ENCODE data around the gene SPAG16.

The SPAG16 gene

DNA sequence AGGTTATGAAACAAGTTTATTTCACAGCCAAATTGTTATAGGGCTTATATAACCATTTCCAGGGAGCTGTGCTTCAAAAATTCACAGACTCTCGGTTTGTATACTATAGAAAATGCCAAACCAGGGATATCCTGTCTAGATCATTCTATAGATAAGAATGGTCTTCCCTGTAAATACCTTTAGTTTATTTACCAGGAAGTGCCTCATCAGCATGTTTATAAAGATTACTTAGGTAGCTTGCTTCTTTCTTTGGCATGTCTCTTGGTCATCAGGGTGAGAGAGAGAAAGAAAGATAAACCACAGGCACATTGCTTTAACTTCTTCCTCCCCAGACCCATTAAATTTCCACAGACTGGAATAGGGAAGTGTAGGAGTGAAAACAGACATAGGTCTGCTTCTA is 439.4 kb downstream of the SPAG16 start:
- TF ChIP-seq, protein P1, sequence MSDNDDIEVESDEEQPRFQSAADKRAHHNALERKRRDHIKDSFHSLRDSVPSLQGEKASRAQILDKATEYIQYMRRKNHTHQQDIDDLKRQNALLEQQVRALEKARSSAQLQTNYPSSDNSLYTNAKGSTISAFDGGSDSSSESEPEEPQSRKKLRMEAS (IDR thresholded peaks at IDR 0.05; ENCODE audit: low read depth, low read length), result no peak
- TF ChIP-seq, protein P2, sequence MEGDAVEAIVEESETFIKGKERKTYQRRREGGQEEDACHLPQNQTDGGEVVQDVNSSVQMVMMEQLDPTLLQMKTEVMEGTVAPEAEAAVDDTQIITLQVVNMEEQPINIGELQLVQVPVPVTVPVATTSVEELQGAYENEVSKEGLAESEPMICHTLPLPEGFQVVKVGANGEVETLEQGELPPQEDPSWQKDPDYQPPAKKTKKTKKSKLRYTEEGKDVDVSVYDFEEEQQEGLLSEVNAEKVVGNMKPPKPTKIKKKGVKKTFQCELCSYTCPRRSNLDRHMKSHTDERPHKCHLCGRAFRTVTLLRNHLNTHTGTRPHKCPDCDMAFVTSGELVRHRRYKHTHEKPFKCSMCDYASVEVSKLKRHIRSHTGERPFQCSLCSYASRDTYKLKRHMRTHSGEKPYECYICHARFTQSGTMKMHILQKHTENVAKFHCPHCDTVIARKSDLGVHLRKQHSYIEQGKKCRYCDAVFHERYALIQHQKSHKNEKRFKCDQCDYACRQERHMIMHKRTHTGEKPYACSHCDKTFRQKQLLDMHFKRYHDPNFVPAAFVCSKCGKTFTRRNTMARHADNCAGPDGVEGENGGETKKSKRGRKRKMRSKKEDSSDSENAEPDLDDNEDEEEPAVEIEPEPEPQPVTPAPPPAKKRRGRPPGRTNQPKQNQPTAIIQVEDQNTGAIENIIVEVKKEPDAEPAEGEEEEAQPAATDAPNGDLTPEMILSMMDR (IDR thresholded peaks at IDR 0.05; ENCODE audit: low read depth, low read length), result no peak
- TF ChIP-seq POLR2A (IDR thresholded peaks at IDR 0.05; ENCODE audit: extremely low read depth, insufficient read length), result no peak
- no peak for TF ChIP-seq MYC (IDR thresholded peaks at IDR 0.05; ENCODE audit: low read depth, low read length)

GRCh38 chr2:213726101-213726500 is 441.8 kb downstream of the SPAG16 start:
- no peak for DNase-seq (ENCODE audit: low read depth)
- TF ChIP-seq POLR2A (IDR thresholded peaks at IDR 0.05; ENCODE audit: extremely low read depth, insufficient read length), result no peak
- TF ChIP-seq, protein P1 (IDR thresholded peaks at IDR 0.05; ENCODE audit: low read depth, low read length), result no peak
- TF ChIP-seq, protein P2 (IDR thresholded peaks at IDR 0.05; ENCODE audit: low read depth, low read length), result no peak
- no peak for TF ChIP-seq MYC (IDR thresholded peaks at IDR 0.05; ENCODE audit: low read depth, low read length)
- no peak overlapping the region for H3K4me3 ChIP-seq (ENCODE audit: low read depth, low read length)

More for the DNA sequence above, 439.4 kb downstream of the SPAG16 start:
- DNase-seq (ENCODE audit: low read depth), result peak; percentile 5
- H3K4me3 ChIP-seq (ENCODE audit: low read depth, low read length), result no peak overlapping the region

DNA sequence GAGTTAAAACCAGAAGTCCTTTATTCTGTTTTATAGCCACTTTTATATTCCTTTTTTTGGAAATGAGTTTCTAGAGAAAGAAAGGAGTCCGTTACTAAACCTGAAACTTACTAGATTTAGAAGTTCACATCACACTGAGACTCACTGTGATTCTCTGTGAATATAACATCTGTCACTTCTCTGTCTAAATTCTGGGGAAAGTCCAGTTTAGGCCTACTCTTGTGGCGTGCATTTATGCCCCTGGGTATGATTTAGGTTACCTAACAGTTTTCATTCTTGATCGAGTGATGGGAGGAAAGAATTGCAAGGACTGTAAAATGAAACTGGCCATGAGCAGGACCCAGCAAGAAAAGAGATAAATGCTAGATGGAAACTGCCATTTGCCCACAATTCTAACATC is 449.6 kb downstream of the SPAG16 start:
- TF ChIP-seq POLR2A (IDR thresholded peaks at IDR 0.05; ENCODE audit: extremely low read depth, insufficient read length) (no peak), MYC (IDR thresholded peaks at IDR 0.05; ENCODE audit: low read depth, low read length) (no peak)
- TF ChIP-seq, protein P2 (IDR thresholded peaks at IDR 0.05; ENCODE audit: low read depth, low read length), result no peak
- TF ChIP-seq, protein P1 (IDR thresholded peaks at IDR 0.05; ENCODE audit: low read depth, low read length), result no peak
- no peak overlapping the region for H3K4me3 ChIP-seq (ENCODE audit: low read depth, low read length)
- no peak for DNase-seq (ENCODE audit: low read depth)

DNA sequence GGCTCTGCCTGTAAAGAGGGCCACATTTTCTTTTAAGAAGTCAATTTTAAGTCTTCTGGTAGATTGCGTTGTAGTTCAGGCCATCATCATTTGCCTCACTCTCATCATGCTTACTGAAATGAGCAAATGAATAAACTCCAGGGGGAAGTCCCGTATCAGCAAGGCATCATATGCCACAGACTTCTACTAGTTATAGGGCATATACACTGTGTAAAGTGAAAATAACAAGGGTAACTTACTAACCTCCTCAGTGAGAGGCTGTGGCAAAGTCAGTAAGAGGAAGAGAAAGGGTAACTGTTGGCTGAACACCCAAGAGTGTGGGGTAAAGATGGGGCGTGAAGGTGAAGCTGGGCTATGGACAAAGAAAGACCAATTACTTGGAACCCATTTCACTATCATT is 456.2 kb downstream of the SPAG16 start:
- no peak for DNase-seq (ENCODE audit: low read depth)
- no peak overlapping the region for H3K4me3 ChIP-seq (ENCODE audit: low read depth, low read length)
- TF ChIP-seq, protein P1 (IDR thresholded peaks at IDR 0.05; ENCODE audit: low read depth, low read length), result no peak
- TF ChIP-seq, protein P2 (IDR thresholded peaks at IDR 0.05; ENCODE audit: low read depth, low read length), result no peak
- no peak for TF ChIP-seq POLR2A (IDR thresholded peaks at IDR 0.05; ENCODE audit: extremely low read depth, insufficient read length)
- TF ChIP-seq MYC (IDR thresholded peaks at IDR 0.05; ENCODE audit: low read depth, low read length), result no peak

GRCh38 chr2:213751446-213751845 is 467.2 kb downstream of the SPAG16 start:
- no peak overlapping the region for H3K4me3 ChIP-seq (ENCODE audit: low read depth, low read length)
- TF ChIP-seq POLR2A (IDR thresholded peaks at IDR 0.05; ENCODE audit: extremely low read depth, insufficient read length), result no peak
- TF ChIP-seq, protein P1 (IDR thresholded peaks at IDR 0.05; ENCODE audit: low read depth, low read length), result no peak
- TF ChIP-seq, protein P2 (IDR thresholded peaks at IDR 0.05; ENCODE audit: low read depth, low read length), result no peak
- TF ChIP-seq MYC (IDR thresholded peaks at IDR 0.05; ENCODE audit: low read depth, low read length), result no peak
- no peak for DNase-seq (ENCODE audit: low read depth)

Measured in NB4 (cell line).